H1 (cell line): ENCODE results near the gene ISLR2. TPM values are rescaled to one million over a fixed set of nuclear protein-coding genes. Genes with fewer than 3 reads are reported as not detected.

Experiments
- CTCF ChIA-PET: fragments of 300-600 bp; sonication (Branson Sonifier 250); formaldehyde crosslinking; loops from one replicate; lab custom pipeline; 2021; ENCODE audit not compliant: partially characterized antibody; lab: Charles Lee
- POLR2A ChIA-PET: fragments of 300-600 bp; sonication (Branson Sonifier 250); formaldehyde crosslinking; loops from one replicate; lab custom pipeline; 2021; ENCODE audit warnings: inconsistent platforms; ENCODE audit not compliant: partially characterized antibody; lab: Charles Lee
- DNase-seq, 2 experiments: peaks; one replicate each; pipeline versions ENCODE4 v3.0.0 to v3.0.0-alpha.2; 2010 to 2022; ENCODE audit warnings: low spot score in 2 of 2, low read depth in 1 of 2, mixed read lengths in 1 of 2
- FAIRE-seq: peaks from 2 replicates; lab custom pipeline; 2011; peaks lifted over from hg19 to GRCh38; lab: Jason Lieb, UNC
- H2AFZ ChIP-seq: 2 replicates; pipeline ENCODE4 v1.8.1; 2012; ENCODE audit warnings: low read length, inconsistent platforms
- H2AK5ac ChIP-seq: 2 replicates; pipeline ENCODE4 v1.6.1; 2013; ENCODE audit warnings: low read depth, low read length
- H2BK120ac ChIP-seq: replicated peaks from 2 replicates; pipeline ENCODE3; 2013; ENCODE audit warnings: low read depth, low read length, inconsistent platforms
- H2BK12ac ChIP-seq: 2 replicates; pipeline ENCODE4 v1.6.1; 2013; ENCODE audit warnings: low read depth, low read length
- H2BK15ac ChIP-seq: 2 replicates; pipeline ENCODE4 v1.6.1; 2013; ENCODE audit warnings: low read length
- H2BK20ac ChIP-seq: 2 replicates; pipeline ENCODE4 v1.6.1; 2013; ENCODE audit warnings: low read length
- H2BK5ac ChIP-seq: 2 replicates; pipeline ENCODE4 v1.6.1; 2013; ENCODE audit warnings: low read depth, low read length
- H3K14ac ChIP-seq: 2 replicates; pipeline ENCODE4 v1.6.1; 2013; ENCODE audit warnings: inconsistent platforms; ENCODE audit not compliant: insufficient read length
- H3K18ac ChIP-seq: 2 replicates; pipeline ENCODE4 v1.6.1; 2013; ENCODE audit warnings: low read length; ENCODE audit errors: extremely low read depth
- H3K23ac ChIP-seq: 2 replicates; pipeline ENCODE4 v1.6.1; 2013; ENCODE audit warnings: inconsistent platforms; ENCODE audit not compliant: insufficient read length
- H3K23me2 ChIP-seq: 2 replicates; pipeline ENCODE4 v1.6.1; 2013; ENCODE audit warnings: low read depth, low read length
- H3K27ac ChIP-seq: 2 replicates; pipeline ENCODE4 v1.6.1; 2011; ENCODE audit warnings: low read depth, low read length, inconsistent platforms
- H3K27me3 ChIP-seq, 4 experiments: replicated peaks in 1 of 4; 1 replicate in 1 of 4; 2 replicates in 3 of 4; pipeline versions ENCODE4 v1.6.1 to v1.8.1; 2011 to 2013; ENCODE audit warnings: low read length in 3 of 4, mild to moderate bottlenecking in 3 of 4, inconsistent platforms in 2 of 4, mixed read lengths in 2 of 4, moderate library complexity in 1 of 4; ENCODE audit not compliant: control insufficient read depth in 3 of 4, insufficient read depth in 3 of 4; ENCODE audit errors: extremely low read depth in 1 of 4
- H3K36me3 ChIP-seq, 4 experiments: 2 replicates each; pipeline versions ENCODE4 v1.6.1 to v1.8.1; 2011 to 2013; ENCODE audit warnings: mild to moderate bottlenecking in 4 of 4, low read length in 3 of 4, moderate library complexity in 2 of 4, control low read depth in 1 of 4, inconsistent platforms in 1 of 4; ENCODE audit not compliant: insufficient read depth in 4 of 4, control insufficient read depth in 2 of 4
- H3K4ac ChIP-seq: replicated peaks from 2 replicates; pipeline ENCODE3; 2013; ENCODE audit warnings: low read length, low read depth, mixed read lengths, inconsistent platforms; ENCODE audit not compliant: insufficient read length
- H3K4me1 ChIP-seq, 4 experiments: replicated peaks in 1 of 4; 1 replicate in 1 of 4; 2 replicates in 3 of 4; pipeline versions ENCODE4 v1.6.1 to v1.8.1; 2011 to 2013; ENCODE audit warnings: low read length in 3 of 4, inconsistent platforms in 2 of 4, mixed read lengths in 1 of 4; ENCODE audit not compliant: insufficient read depth in 4 of 4, control insufficient read depth in 3 of 4
- H3K4me2 ChIP-seq, 2 experiments: 2 replicates each; pipeline versions ENCODE4 v1.6.1 to v1.8.1; 2011 to 2013; ENCODE audit warnings: low read depth in 2 of 2, low read length in 2 of 2, control low read depth in 1 of 2, inconsistent platforms in 1 of 2, mild to moderate bottlenecking in 1 of 2; ENCODE audit not compliant: insufficient read depth in 1 of 2
- H3K4me3 ChIP-seq, 4 experiments: fragments of 200-600, 300-600 bp in 1 of 4; sonication (generic), shearing (Covaris generic), sonication (Bioruptor Twin) in 1 of 4; 2 replicates each; pipeline versions ENCODE4 v1.5.1 to v1.8.1; 2011 to 2016; ENCODE audit warnings: low read length in 4 of 4, low read depth in 3 of 4, control low read depth in 2 of 4, inconsistent platforms in 2 of 4, mild to moderate bottlenecking in 2 of 4, mixed read lengths in 1 of 4, moderate library complexity in 1 of 4; ENCODE audit not compliant: insufficient read depth in 2 of 4; ENCODE audit errors: extremely low read depth in 1 of 4
- H3K56ac ChIP-seq: replicated peaks from 2 replicates; pipeline ENCODE3; 2013; ENCODE audit warnings: low read depth, mild to moderate bottlenecking, mixed read lengths, low read length, inconsistent platforms; ENCODE audit not compliant: insufficient read length
- H3K79me1 ChIP-seq: 2 replicates; pipeline ENCODE4 v1.6.1; 2013; ENCODE audit warnings: low read depth, low read length, control low read depth
- H3K79me2 ChIP-seq, 2 experiments: 2 replicates each; pipeline versions ENCODE4 v1.6.1 to v1.8.1; 2012 to 2013; ENCODE audit warnings: low read length in 2 of 2, mild to moderate bottlenecking in 2 of 2, inconsistent platforms in 1 of 2; ENCODE audit not compliant: insufficient read depth in 2 of 2, control insufficient read depth in 1 of 2
- H3K9ac ChIP-seq, 4 experiments: replicated peaks in 1 of 4; 1 replicate in 1 of 4; 2 replicates in 3 of 4; pipeline versions ENCODE4 v1.6.1 to v1.8.1; 2011 to 2013; ENCODE audit warnings: low read depth in 3 of 4, low read length in 3 of 4, control low read depth in 2 of 4, mild to moderate bottlenecking in 2 of 4, moderate library complexity in 2 of 4, inconsistent platforms in 1 of 4; ENCODE audit errors: extremely low read depth in 1 of 4
- H3K9me3 ChIP-seq, 2 experiments: 2 replicates each; pipeline versions ENCODE4 v1.6.1 to v1.8.1; 2012 to 2013; ENCODE audit warnings: mild to moderate bottlenecking in 2 of 2, moderate library complexity in 2 of 2, control low read depth in 1 of 2, inconsistent platforms in 1 of 2, low read depth in 1 of 2, low read length in 1 of 2, mixed read lengths in 1 of 2; ENCODE audit not compliant: insufficient read depth in 2 of 2
- H4K20me1 ChIP-seq, 2 experiments: replicated peaks in 1 of 2; 2 replicates each; pipeline versions ENCODE3 to v1.8.1; 2011 to 2013; ENCODE audit warnings: inconsistent platforms in 2 of 2, low read length in 2 of 2, mild to moderate bottlenecking in 1 of 2; ENCODE audit not compliant: insufficient read depth in 2 of 2, control insufficient read depth in 1 of 2
- H4K5ac ChIP-seq: 2 replicates; pipeline ENCODE4 v1.6.1; 2013; ENCODE audit warnings: low read length, low read depth, mixed read lengths, inconsistent platforms; ENCODE audit not compliant: insufficient read length
- H4K8ac ChIP-seq: 2 replicates; pipeline ENCODE4 v1.8.0; 2013; ENCODE audit warnings: mild to moderate bottlenecking, moderate library complexity, low read length, inconsistent platforms; ENCODE audit not compliant: insufficient read depth; ENCODE audit errors: extremely low read depth
- H4K91ac ChIP-seq: replicated peaks from 2 replicates; pipeline ENCODE3; 2013; ENCODE audit warnings: low read length, mixed read lengths, inconsistent platforms; ENCODE audit not compliant: insufficient read length
- BACH1 ChIP-seq: IDR thresholded peaks from 2 replicates; pipeline ENCODE4 v1.6.1; 2012; ENCODE audit warnings: low read length, improper control_type of control experiment
- CEBPB ChIP-seq: IDR thresholded peaks from 2 replicates; pipeline ENCODE4 v1.6.1; 2012; ENCODE audit warnings: low read depth, low read length
- EZH2 ChIP-seq: fragments of 200-600 bp; sonication (generic); IDR thresholded peaks from 2 replicates; pipeline ENCODE4 v1.7.1; 2012; ENCODE audit warnings: low read depth, mild to moderate bottlenecking, moderate library complexity, low read length, inconsistent platforms; ENCODE audit not compliant: severe bottlenecking
- FOSL1 ChIP-seq: IDR thresholded peaks from 2 replicates; pipeline ENCODE4 v1.6.1; 2011; ENCODE audit warnings: mild to moderate bottlenecking, low read depth, low read length, moderate library complexity; ENCODE audit not compliant: insufficient read depth
- GABPA ChIP-seq: IDR thresholded peaks from 2 replicates; pipeline ENCODE4 v1.6.1; 2011; ENCODE audit warnings: mild to moderate bottlenecking, low read length, moderate library complexity, borderline replicate concordance; ENCODE audit not compliant: insufficient read depth
- GTF2F1 ChIP-seq: IDR thresholded peaks from 2 replicates; pipeline ENCODE4 v1.6.1; 2012; ENCODE audit warnings: low read depth, low read length, improper control_type of control experiment, borderline replicate concordance
- POLR2A ChIP-seq, 2 experiments: IDR thresholded peaks; 1 replicate in 1 of 2; 2 replicates in 1 of 2; pipeline ENCODE4 v1.6.1; 2011; ENCODE audit warnings: low read depth in 2 of 2, low read length in 2 of 2, mild to moderate bottlenecking in 2 of 2; ENCODE audit errors: control extremely low read depth in 1 of 2
- RBBP5 ChIP-seq: IDR thresholded peaks from 2 replicates; pipeline ENCODE4 v1.7.1; 2012; ENCODE audit warnings: low read depth, mild to moderate bottlenecking, inconsistent platforms, low read length, moderate library complexity, borderline replicate concordance
- SP2 ChIP-seq: IDR thresholded peaks from 2 replicates; pipeline ENCODE4 v1.6.1; 2012; ENCODE audit warnings: mild to moderate bottlenecking, low read length, inconsistent platforms
- YY1 ChIP-seq: IDR thresholded peaks from 2 replicates; pipeline ENCODE4 v1.6.1; 2011; ENCODE audit warnings: low read depth, mild to moderate bottlenecking, low read length
- WGBS, 2 experiments: shearing (Covaris generic) in 1 of 2; methylation state at CpG; one replicate each; pipeline versions ENCODE4 v1.1.6 to v1.1.7; 2013 to 2015; ENCODE audit warnings: low lambda C conversion rate in 2 of 2, mixed read lengths in 2 of 2, inconsistent platforms in 1 of 2, low coverage in 1 of 2, missing lambda C conversion rate in 1 of 2; ENCODE audit not compliant: insufficient replicate concordance in 2 of 2, insufficient coverage in 1 of 2, insufficient read length in 1 of 2; ENCODE audit errors: extremely low coverage in 1 of 2, missing lambda C conversion rate in 1 of 2; 5-methylcytosine and 5-hydroxymethylcytosine counted together
- polyA plus RNA-seq, 7 experiments: library from polyadenylated mRNA; depleted of rRNA in 3 of 7; stranded (reverse) in 5 of 7; unstranded in 2 of 7; fragments of >200 nt in 5 of 7; fragments of 200-250 nt in 2 of 7; gene quantifications; 1 replicate in 5 of 7; 2 replicates in 1 of 7; 4 replicates in 1 of 7; pipeline versions ENCODE4 v1.2.1 to v1.2.3, GENCODE V29; 2011 to 2013; ENCODE audit warnings: missing spikeins in 2 of 7, mixed read lengths in 2 of 7
- total RNA-seq: library from RNA; stranded (reverse); fragmentation: NEBNext Ultra II Directional; extraction: Animal tissue kit (Norgen Biotek cat#: 25700); gene quantifications from 2 replicates; pipeline ENCODE4 v1.2.1, GENCODE V29; 2021
- TF ChIP-seq, protein P1 (sequence below): IDR thresholded peaks from 2 replicates; pipeline ENCODE4 v1.6.1; 2011; ENCODE audit warnings: low read length, improper control_type of control experiment

ISLR2 gene
- total and polyA plus RNA-seq, 2 of the 8 experiments (the other 6 are each of a cell fraction or from before 2014, with no cell fraction given), result 0.47 to 0.58 TPM

DNA sequence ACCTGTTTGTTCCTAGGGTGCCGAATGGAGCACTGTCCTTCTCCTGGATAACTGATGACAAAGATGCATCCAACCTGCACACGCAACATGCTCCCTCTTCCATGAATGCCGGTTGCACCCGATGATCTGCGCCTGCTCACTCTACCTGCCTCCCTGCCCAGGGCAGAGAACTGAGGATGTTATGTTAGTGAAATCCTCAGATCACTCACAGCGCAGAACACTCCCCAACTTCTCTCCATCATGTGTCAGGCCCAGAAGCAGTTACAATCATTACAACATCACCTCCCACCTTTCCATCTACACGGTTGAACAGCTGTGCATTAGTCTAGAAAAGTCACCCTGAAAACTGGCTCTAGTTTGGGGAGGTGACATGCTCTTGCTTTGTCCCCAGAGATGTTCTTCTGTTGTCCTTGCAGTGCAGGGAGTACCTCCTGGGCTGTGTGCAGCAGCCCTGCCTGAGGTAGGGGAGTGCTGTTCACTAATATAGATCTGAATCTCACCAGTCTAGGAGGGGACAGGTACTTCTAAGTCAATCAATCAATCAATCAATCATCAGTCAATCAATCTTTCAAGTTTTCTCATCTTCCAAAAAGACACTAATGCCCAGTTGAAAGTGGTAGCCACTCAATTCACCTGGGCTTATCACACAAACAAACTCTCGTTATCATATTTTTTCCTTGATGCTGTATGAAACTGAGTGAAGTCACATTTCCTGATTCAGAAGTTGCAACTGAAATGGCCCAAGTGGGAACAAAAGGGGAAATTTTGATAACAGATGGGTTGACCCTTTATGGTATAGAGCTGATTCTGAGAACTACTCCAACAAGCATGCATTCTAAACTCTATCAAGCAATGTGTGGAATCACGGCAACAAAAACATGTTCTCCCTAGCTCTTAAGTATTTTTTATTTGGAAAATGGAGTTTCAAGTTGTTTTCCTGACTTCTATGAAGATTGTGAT lies 27.8 kb downstream of the ISLR2 start:
- no peak overlapping the region for H3K4ac ChIP-seq
- no peak overlapping the region for H2BK15ac ChIP-seq
- ChIA-PET CTCF (interaction anchor here (4.5 kb wide), 1 partner anchor 15 kb away, joined by 24 read pairs; no protein-coding TSS in a partner anchor), POLR2A (no interaction called here)
- no peaks in the 10 kb centered on the region for H3K36me3 ChIP-seq
- no peak overlapping the region for H2BK12ac ChIP-seq
- H3K4me2 ChIP-seq, result no peak overlapping the region
- no peak overlapping the region for H3K14ac ChIP-seq
- no peaks in the 10 kb centered on the region for H3K23me2 ChIP-seq
- H3K9me3 ChIP-seq, result no peaks in the 10 kb centered on the region
- H3K23ac ChIP-seq, result no peak overlapping the region
- H3K79me1 ChIP-seq, result no peaks in the 10 kb centered on the region
- no peak overlapping the region for H4K91ac ChIP-seq
- no peak overlapping the region for H2AK5ac ChIP-seq
- WGBS, 2 experiments, result 87% methylated on average over 9 of the region's 9 CpGs; no CpG with 5 or more reads in 1 of the 2 experiments
- H3K79me2 ChIP-seq, result no peaks in the 10 kb centered on the region
- H3K56ac ChIP-seq, result no peak overlapping the region
- DNase-seq (no peak), FAIRE-seq (no peak)
- H3K4me1 ChIP-seq, result peaks cover 0 to 2% (median 0%) of the 10 kb centered on the region in 4 experiments; a peak in 1 of 7 replicates
- H2BK5ac ChIP-seq, result no peak overlapping the region
- H2BK20ac ChIP-seq, result no peak overlapping the region
- H4K8ac ChIP-seq, result no peak overlapping the region
- no peak overlapping the region for H3K9ac ChIP-seq
- no peak overlapping the region for H3K18ac ChIP-seq
- no peaks in the 10 kb centered on the region; a peak in 1 of 7 replicates for H3K27me3 ChIP-seq
- H2AFZ ChIP-seq, result no peak overlapping the region
- H3K4me3 ChIP-seq, result no peak overlapping the region
- H4K5ac ChIP-seq, result no peak overlapping the region
- H2BK120ac ChIP-seq, result no peak overlapping the region
- H3K27ac ChIP-seq, result no peak overlapping the region
- H4K20me1 ChIP-seq, result no peaks in the 10 kb centered on the region
- TF ChIP-seq, protein P1, sequence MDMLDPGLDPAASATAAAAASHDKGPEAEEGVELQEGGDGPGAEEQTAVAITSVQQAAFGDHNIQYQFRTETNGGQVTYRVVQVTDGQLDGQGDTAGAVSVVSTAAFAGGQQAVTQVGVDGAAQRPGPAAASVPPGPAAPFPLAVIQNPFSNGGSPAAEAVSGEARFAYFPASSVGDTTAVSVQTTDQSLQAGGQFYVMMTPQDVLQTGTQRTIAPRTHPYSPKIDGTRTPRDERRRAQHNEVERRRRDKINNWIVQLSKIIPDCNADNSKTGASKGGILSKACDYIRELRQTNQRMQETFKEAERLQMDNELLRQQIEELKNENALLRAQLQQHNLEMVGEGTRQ, result no peak
- TF ChIP-seq YY1, result no peak
- TF ChIP-seq CEBPB, result no peak
- TF ChIP-seq BACH1, result no peak
- no peak for TF ChIP-seq SP2
- TF ChIP-seq GABPA, result no peak
- no peak for TF ChIP-seq EZH2
- TF ChIP-seq GTF2F1, result no peak
- TF ChIP-seq FOSL1, result no peak
- TF ChIP-seq POLR2A (IDR thresholded peaks at IDR 0.05; ENCODE audit: control extremely low read depth in 1 of 2, low read depth in 2 of 2, low read length in 2 of 2), result no peak
- TF ChIP-seq RBBP5, result no peak
